Measurements from ENCODE around the gene SOX4.

Gene SOX4

GRCh38 chr6:21593927-21594415 lies 420 bp downstream of the SOX4 start:
- DNase-seq (ENCODE audit: low read depth in 1 of 2, low spot score in 1 of 2): no peak

GRCh38 chr6:21594416-21595281 lies 1.1 kb downstream of the SOX4 start:
- DNase-seq (ENCODE audit: low read depth in 1 of 2, low spot score in 1 of 2): no peak

GRCh38 chr6:21595285-21596144 lies 2.0 kb downstream of the SOX4 start:
- no peak for DNase-seq (ENCODE audit: low read depth in 1 of 2, low spot score in 1 of 2)

- no peak for DNase-seq (ENCODE audit: low read depth in 1 of 2, low spot score in 1 of 2)
These were observed 2.8 kb downstream of the SOX4 start for GRCh38 chr6:21596145-21596948.

GRCh38 chr6:21596949-21597682 lies 3.6 kb downstream of the SOX4 start:
- no peak for DNase-seq (ENCODE audit: low read depth in 1 of 2, low spot score in 1 of 2)

- no peak for DNase-seq (ENCODE audit: low read depth in 1 of 2, low spot score in 1 of 2)
These were observed 4.5 kb downstream of the SOX4 start for GRCh38 chr6:21597801-21598673.

GRCh38 chr6:21598674-21599023 lies 5.1 kb downstream of the SOX4 start:
- no peak for DNase-seq (ENCODE audit: low read depth in 1 of 2, low spot score in 1 of 2)

- DNase-seq (ENCODE audit: low read depth in 1 of 2, low spot score in 1 of 2): no peak
These were observed 5.6 kb downstream of the SOX4 start for GRCh38 chr6:21599051-21599696.

- no peak for DNase-seq (ENCODE audit: low read depth in 1 of 2, low spot score in 1 of 2)
These were observed 7.9 kb downstream of the SOX4 start for GRCh38 chr6:21601339-21601923.

- DNase-seq (ENCODE audit: low read depth in 1 of 2, low spot score in 1 of 2): no peak
These were observed 8.4 kb downstream of the SOX4 start for GRCh38 chr6:21601932-21602390.

- no peak for DNase-seq (ENCODE audit: low read depth in 1 of 2, low spot score in 1 of 2)
These were observed 9.8 kb downstream of the SOX4 start for GRCh38 chr6:21603082-21603952.

- no peak for DNase-seq (ENCODE audit: low read depth in 1 of 2, low spot score in 1 of 2)
These were observed 10.5 kb downstream of the SOX4 start for GRCh38 chr6:21604081-21604480.

GRCh38 chr6:21605166-21605565 lies 11.6 kb downstream of the SOX4 start:
- no peak for DNase-seq (ENCODE audit: low read depth in 1 of 2, low spot score in 1 of 2)

- no peak for DNase-seq (ENCODE audit: low read depth in 1 of 2, low spot score in 1 of 2)
These were observed 15.1 kb downstream of the SOX4 start for GRCh38 chr6:21608601-21609000.

GRCh38 chr6:21609881-21610329 lies 16.4 kb downstream of the SOX4 start:
- DNase-seq (ENCODE audit: low read depth in 1 of 2, low spot score in 1 of 2): no peak

GRCh38 chr6:21610341-21610740 lies 16.8 kb downstream of the SOX4 start:
- DNase-seq (ENCODE audit: low read depth in 1 of 2, low spot score in 1 of 2): no peak

GRCh38 chr6:21611485-21611884 lies 17.9 kb downstream of the SOX4 start:
- DNase-seq (ENCODE audit: low read depth in 1 of 2, low spot score in 1 of 2): no peak

Data from activated T-helper 1 cell treated with anti-CD3 and anti-CD28 coated beads, Interleukin-2, amount 50 U/mL, for 16 hours (primary cell).